Panc1 (cell line): ENCODE results near the gene EBF4.

Source experiments
- TF ChIP-seq, protein P1 (sequence below): fragments of 450-650 bp; IDR thresholded peaks from 2 replicates; pipeline ENCODE4 v1.5.1; 2017; ENCODE audit warnings: mild to moderate bottlenecking
- TF ChIP-seq, protein P2 (sequence below), 2 experiments: IDR thresholded peaks; 2 replicates each; pipeline ENCODE4 v1.6.1; 2011 to 2012; ENCODE audit warnings: low read depth in 2 of 2, control low read depth in 1 of 2, low read length in 1 of 2, mild to moderate bottlenecking in 1 of 2, moderate library complexity in 1 of 2; ENCODE audit not compliant: insufficient read depth in 1 of 2

- TF ChIP-seq, protein P1, sequence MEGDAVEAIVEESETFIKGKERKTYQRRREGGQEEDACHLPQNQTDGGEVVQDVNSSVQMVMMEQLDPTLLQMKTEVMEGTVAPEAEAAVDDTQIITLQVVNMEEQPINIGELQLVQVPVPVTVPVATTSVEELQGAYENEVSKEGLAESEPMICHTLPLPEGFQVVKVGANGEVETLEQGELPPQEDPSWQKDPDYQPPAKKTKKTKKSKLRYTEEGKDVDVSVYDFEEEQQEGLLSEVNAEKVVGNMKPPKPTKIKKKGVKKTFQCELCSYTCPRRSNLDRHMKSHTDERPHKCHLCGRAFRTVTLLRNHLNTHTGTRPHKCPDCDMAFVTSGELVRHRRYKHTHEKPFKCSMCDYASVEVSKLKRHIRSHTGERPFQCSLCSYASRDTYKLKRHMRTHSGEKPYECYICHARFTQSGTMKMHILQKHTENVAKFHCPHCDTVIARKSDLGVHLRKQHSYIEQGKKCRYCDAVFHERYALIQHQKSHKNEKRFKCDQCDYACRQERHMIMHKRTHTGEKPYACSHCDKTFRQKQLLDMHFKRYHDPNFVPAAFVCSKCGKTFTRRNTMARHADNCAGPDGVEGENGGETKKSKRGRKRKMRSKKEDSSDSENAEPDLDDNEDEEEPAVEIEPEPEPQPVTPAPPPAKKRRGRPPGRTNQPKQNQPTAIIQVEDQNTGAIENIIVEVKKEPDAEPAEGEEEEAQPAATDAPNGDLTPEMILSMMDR = no peak
- TF ChIP-seq, protein P2, sequence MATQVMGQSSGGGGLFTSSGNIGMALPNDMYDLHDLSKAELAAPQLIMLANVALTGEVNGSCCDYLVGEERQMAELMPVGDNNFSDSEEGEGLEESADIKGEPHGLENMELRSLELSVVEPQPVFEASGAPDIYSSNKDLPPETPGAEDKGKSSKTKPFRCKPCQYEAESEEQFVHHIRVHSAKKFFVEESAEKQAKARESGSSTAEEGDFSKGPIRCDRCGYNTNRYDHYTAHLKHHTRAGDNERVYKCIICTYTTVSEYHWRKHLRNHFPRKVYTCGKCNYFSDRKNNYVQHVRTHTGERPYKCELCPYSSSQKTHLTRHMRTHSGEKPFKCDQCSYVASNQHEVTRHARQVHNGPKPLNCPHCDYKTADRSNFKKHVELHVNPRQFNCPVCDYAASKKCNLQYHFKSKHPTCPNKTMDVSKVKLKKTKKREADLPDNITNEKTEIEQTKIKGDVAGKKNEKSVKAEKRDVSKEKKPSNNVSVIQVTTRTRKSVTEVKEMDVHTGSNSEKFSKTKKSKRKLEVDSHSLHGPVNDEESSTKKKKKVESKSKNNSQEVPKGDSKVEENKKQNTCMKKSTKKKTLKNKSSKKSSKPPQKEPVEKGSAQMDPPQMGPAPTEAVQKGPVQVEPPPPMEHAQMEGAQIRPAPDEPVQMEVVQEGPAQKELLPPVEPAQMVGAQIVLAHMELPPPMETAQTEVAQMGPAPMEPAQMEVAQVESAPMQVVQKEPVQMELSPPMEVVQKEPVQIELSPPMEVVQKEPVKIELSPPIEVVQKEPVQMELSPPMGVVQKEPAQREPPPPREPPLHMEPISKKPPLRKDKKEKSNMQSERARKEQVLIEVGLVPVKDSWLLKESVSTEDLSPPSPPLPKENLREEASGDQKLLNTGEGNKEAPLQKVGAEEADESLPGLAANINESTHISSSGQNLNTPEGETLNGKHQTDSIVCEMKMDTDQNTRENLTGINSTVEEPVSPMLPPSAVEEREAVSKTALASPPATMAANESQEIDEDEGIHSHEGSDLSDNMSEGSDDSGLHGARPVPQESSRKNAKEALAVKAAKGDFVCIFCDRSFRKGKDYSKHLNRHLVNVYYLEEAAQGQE (IDR thresholded peaks at IDR 0.05; ENCODE audit: insufficient read depth in 1 of 2, low read depth in 2 of 2, low read length in 1 of 2) = no peak
Observed at GRCh38 chr20:2760297-2760951, 67.8 kb downstream of the EBF4 start.
